ACC112 (cell line): ENCODE measurements around the gene ZFP64.

Source experiments
- H2AFZ ChIP-seq: fragments of 200-600 bp; sonication (generic); one replicate; pipeline ENCODE4 v1.6.0; 2017; ENCODE audit warnings: antibody characterized with exemption, low read length; ENCODE audit not compliant: unreplicated experiment
- H3K27ac ChIP-seq: fragments of 200-600 bp; sonication (generic); 2 replicates; pipeline ENCODE4 v1.5.1; 2014; ENCODE audit warnings: low read depth, mild to moderate bottlenecking, antibody characterized with exemption, low read length, moderate library complexity
- H3K27me3 ChIP-seq: fragments of 200-600 bp; sonication (generic); 2 replicates; pipeline ENCODE4 v1.6.1; 2014; ENCODE audit warnings: mild to moderate bottlenecking, antibody characterized with exemption, low read length, moderate library complexity, mixed read lengths; ENCODE audit not compliant: insufficient read depth
- H3K36me3 ChIP-seq: fragments of 200-600 bp; sonication (generic); 2 replicates; pipeline ENCODE4 v1.6.1; 2016; ENCODE audit warnings: mild to moderate bottlenecking, antibody characterized with exemption, low read length, moderate library complexity, mixed read lengths; ENCODE audit not compliant: insufficient read depth
- H3K4me1 ChIP-seq: fragments of 200-600 bp; sonication (generic); one replicate; pipeline ENCODE4 v1.6.1; 2016; ENCODE audit warnings: low read length, mixed read lengths; ENCODE audit not compliant: insufficient read depth, unreplicated experiment, control insufficient read depth
- H3K4me3 ChIP-seq: fragments of 200-600 bp; sonication (generic); 2 replicates; pipeline ENCODE4 v1.5.1; 2014; ENCODE audit warnings: mild to moderate bottlenecking, low read depth, low read length
- H3K79me2 ChIP-seq: fragments of 200-600 bp; sonication (generic); one replicate; pipeline ENCODE4 v1.6.0; 2016; ENCODE audit warnings: low read length; ENCODE audit not compliant: control insufficient read depth, unreplicated experiment, insufficient read depth

ZFP64 gene

GRCh38 chr20:52179331-52180179 is 12.0 kb downstream of the ZFP64 start:
- peaks cover 2% of the 10 kb centered on the region; the same call in 1 of the 2 replicates for H3K36me3 ChIP-seq
- no peak overlapping the region for H3K27ac ChIP-seq
- no peak overlapping the region for H2AFZ ChIP-seq
- H3K27me3 ChIP-seq: no peaks in the 10 kb centered on the region
- H3K4me1 ChIP-seq: no peaks in the 10 kb centered on the region
- no peaks in the 10 kb centered on the region for H3K79me2 ChIP-seq
- no peak overlapping the region for H3K4me3 ChIP-seq

- Histone ChIP-seq H3K27me3 (no peaks in the 10 kb centered on the region), H3K36me3 (no peaks in the 10 kb centered on the region; the same call in 1 of the 2 replicates), H3K79me2 (no peaks in the 10 kb centered on the region), H3K27ac (no peak overlapping the region), H3K4me1 (no peaks in the 10 kb centered on the region), H3K4me3 (no peak overlapping the region), H2AFZ (no peak overlapping the region)
Measured at GRCh38 chr20:52178691-52179090, 12.9 kb downstream of the ZFP64 start.

GRCh38 chr20:52175840-52176239 is 15.7 kb downstream of the ZFP64 start:
- no peaks in the 10 kb centered on the region for H3K27me3 ChIP-seq
- H3K79me2 ChIP-seq: no peaks in the 10 kb centered on the region
- no peak overlapping the region for H2AFZ ChIP-seq
- no peak overlapping the region for H3K27ac ChIP-seq
- H3K4me1 ChIP-seq: no peaks in the 10 kb centered on the region
- H3K4me3 ChIP-seq: no peak overlapping the region
- no peaks in the 10 kb centered on the region; the same call in 1 of the 2 replicates for H3K36me3 ChIP-seq

GRCh38 chr20:52172392-52173047 is 19.1 kb downstream of the ZFP64 start:
- H3K79me2 ChIP-seq: no peaks in the 10 kb centered on the region
- no peaks in the 10 kb centered on the region for H3K36me3 ChIP-seq
- H3K4me3 ChIP-seq: no peak overlapping the region
- no peak overlapping the region for H2AFZ ChIP-seq
- H3K27me3 ChIP-seq: no peaks in the 10 kb centered on the region
- H3K4me1 ChIP-seq: no peaks in the 10 kb centered on the region
- no peak overlapping the region for H3K27ac ChIP-seq

- Histone ChIP-seq H3K27me3 (no peaks in the 10 kb centered on the region), H3K79me2 (no peaks in the 10 kb centered on the region), H3K4me1 (no peaks in the 10 kb centered on the region), H3K27ac (no peak overlapping the region), H3K36me3 (no peaks in the 10 kb centered on the region; the same call in 1 of the 2 replicates), H3K4me3 (no peak overlapping the region), H2AFZ (no peak overlapping the region)
Measured at GRCh38 chr20:52171025-52171424, 20.6 kb downstream of the ZFP64 start.

GRCh38 chr20:52168116-52168515 is 23.5 kb downstream of the ZFP64 start:
- H3K36me3 ChIP-seq: peaks cover 5% of the 10 kb centered on the region
- no peaks in the 10 kb centered on the region for H3K79me2 ChIP-seq
- H3K27ac ChIP-seq: no peak overlapping the region
- H2AFZ ChIP-seq: no peak overlapping the region
- H3K27me3 ChIP-seq: no peaks in the 10 kb centered on the region
- no peaks in the 10 kb centered on the region for H3K4me1 ChIP-seq
- H3K4me3 ChIP-seq: no peak overlapping the region

- Histone ChIP-seq H3K36me3 (peaks cover 5% of the 10 kb centered on the region), H3K27ac (no peak overlapping the region), H3K27me3 (no peaks in the 10 kb centered on the region), H3K4me3 (no peak overlapping the region), H3K79me2 (no peaks in the 10 kb centered on the region), H2AFZ (no peak overlapping the region), H3K4me1 (no peaks in the 10 kb centered on the region)
Measured at GRCh38 chr20:52167232-52167840, 24.2 kb downstream of the ZFP64 start.

GRCh38 chr20:52166150-52166549 is 25.4 kb downstream of the ZFP64 start:
- no peak overlapping the region for H3K27ac ChIP-seq
- H3K27me3 ChIP-seq: no peaks in the 10 kb centered on the region
- peaks cover 9% of the 10 kb centered on the region for H3K36me3 ChIP-seq
- H3K4me1 ChIP-seq: no peaks in the 10 kb centered on the region
- no peak overlapping the region for H3K4me3 ChIP-seq
- H3K79me2 ChIP-seq: no peaks in the 10 kb centered on the region
- no peak overlapping the region for H2AFZ ChIP-seq

- Histone ChIP-seq H3K36me3 (peaks cover 31% of the 10 kb centered on the region), H3K79me2 (no peaks in the 10 kb centered on the region)
Measured at GRCh38 chr20:52160621-52161204, 30.9 kb downstream of the ZFP64 start.

GRCh38 chr20:52160049-52160570 is 31.5 kb downstream of the ZFP64 start:
- H3K27me3 ChIP-seq: no peaks in the 10 kb centered on the region
- peaks cover 29% of the 10 kb centered on the region for H3K36me3 ChIP-seq
- H3K79me2 ChIP-seq: no peaks in the 10 kb centered on the region
- H2AFZ ChIP-seq: no peak overlapping the region
- no peak overlapping the region for H3K27ac ChIP-seq
- H3K4me1 ChIP-seq: no peaks in the 10 kb centered on the region
- no peak overlapping the region for H3K4me3 ChIP-seq

More at GRCh38 chr20:52160621-52161204, 30.9 kb downstream of the ZFP64 start:
- H3K4me3 ChIP-seq: no peak overlapping the region
- H2AFZ ChIP-seq: no peak overlapping the region
- no peak overlapping the region for H3K27ac ChIP-seq
- no peaks in the 10 kb centered on the region for H3K27me3 ChIP-seq
- H3K4me1 ChIP-seq: no peaks in the 10 kb centered on the region
